Measurements from ENCODE around the gene PHF19.

GRCh38 chr9:120868676-120869359 is 8.2 kb downstream of the PHF19 start:
- TF ChIP-seq, protein P1, sequence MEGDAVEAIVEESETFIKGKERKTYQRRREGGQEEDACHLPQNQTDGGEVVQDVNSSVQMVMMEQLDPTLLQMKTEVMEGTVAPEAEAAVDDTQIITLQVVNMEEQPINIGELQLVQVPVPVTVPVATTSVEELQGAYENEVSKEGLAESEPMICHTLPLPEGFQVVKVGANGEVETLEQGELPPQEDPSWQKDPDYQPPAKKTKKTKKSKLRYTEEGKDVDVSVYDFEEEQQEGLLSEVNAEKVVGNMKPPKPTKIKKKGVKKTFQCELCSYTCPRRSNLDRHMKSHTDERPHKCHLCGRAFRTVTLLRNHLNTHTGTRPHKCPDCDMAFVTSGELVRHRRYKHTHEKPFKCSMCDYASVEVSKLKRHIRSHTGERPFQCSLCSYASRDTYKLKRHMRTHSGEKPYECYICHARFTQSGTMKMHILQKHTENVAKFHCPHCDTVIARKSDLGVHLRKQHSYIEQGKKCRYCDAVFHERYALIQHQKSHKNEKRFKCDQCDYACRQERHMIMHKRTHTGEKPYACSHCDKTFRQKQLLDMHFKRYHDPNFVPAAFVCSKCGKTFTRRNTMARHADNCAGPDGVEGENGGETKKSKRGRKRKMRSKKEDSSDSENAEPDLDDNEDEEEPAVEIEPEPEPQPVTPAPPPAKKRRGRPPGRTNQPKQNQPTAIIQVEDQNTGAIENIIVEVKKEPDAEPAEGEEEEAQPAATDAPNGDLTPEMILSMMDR (IDR thresholded peaks at IDR 0.05), result peak; percentile 83
- no peak for TF ChIP-seq ZFX (IDR thresholded peaks at IDR 0.05; ENCODE audit: borderline replicate concordance)

All from 22Rv1 (cell line).